T-cell (primary cell): ENCODE data around the gene OR2F2. TPM values are rescaled to one million over a fixed set of nuclear protein-coding genes. Genes with fewer than 3 reads are reported as not detected.

Experiments
- ATAC-seq, 4 experiments: fragments of 200-7000 bp in 3 of 4; fragments of 150-1000 bp in 1 of 4; cut with Tn5 transposase; replicated peaks in 1 of 4; 1 replicate in 3 of 4; 2 replicates in 1 of 4; pipeline ENCODE4 v1.10.0; 2021; ENCODE audit warnings: moderate library complexity in 3 of 4, mild to moderate bottlenecking in 2 of 4, moderate number of reproducible peaks in 1 of 4
- CTCF ChIA-PET, 2 donors: fragments of 300-600 bp; sonication (Branson Sonifier 250); formaldehyde crosslinking; loops; one replicate each; lab custom pipeline; 2022; ENCODE audit warnings: antibody characterized with exemption in 2 of 2; lab: Charles Lee
- POLR2A ChIA-PET, 2 donors: fragments of 300-600 bp; sonication (Branson Sonifier 250); formaldehyde crosslinking; loops; one replicate each; lab custom pipeline; 2022; ENCODE audit warnings: antibody characterized with exemption in 2 of 2; lab: Charles Lee
- DNase-seq, 35 experiments: peaks; one replicate each; pipeline versions ENCODE4 v3.0.0 to v3.0.0-alpha.2; 2013 to 2023
- H3K27ac ChIP-seq: one replicate; pipeline ENCODE4 v1.5.1; 2013; ENCODE audit warnings: low read length
- H3K27me3 ChIP-seq, 2 experiments: replicated peaks in 1 of 2; 1 replicate in 1 of 2; 2 replicates in 1 of 2; pipeline versions ENCODE4 v1.6.1 to v1.7.0; 2013; ENCODE audit warnings: low read length in 1 of 2, mixed read lengths in 1 of 2; ENCODE audit not compliant: control insufficient read depth in 2 of 2, insufficient read depth in 2 of 2; ENCODE audit errors: extremely low read depth in 1 of 2
- H3K36me3 ChIP-seq, 2 donors: 1 replicate in 1 of 2; 2 replicates in 1 of 2; pipeline versions ENCODE4 v1.6.1 to v1.7.0; 2013; ENCODE audit warnings: low read length in 1 of 2; ENCODE audit not compliant: control insufficient read depth in 2 of 2, insufficient read depth in 1 of 2; ENCODE audit errors: extremely low read depth in 1 of 2
- H3K4me1 ChIP-seq, 2 experiments: 1 replicate in 1 of 2; 2 replicates in 1 of 2; pipeline versions ENCODE4 v1.6.1 to v1.7.0; 2013; ENCODE audit warnings: low read length in 2 of 2, mixed read lengths in 1 of 2; ENCODE audit not compliant: insufficient read depth in 2 of 2, control insufficient read depth in 1 of 2; ENCODE audit errors: extremely low read depth in 1 of 2
- H3K4me3 ChIP-seq, 2 donors: 1 replicate in 1 of 2; 2 replicates in 1 of 2; pipeline versions ENCODE4 v1.5.1 to v1.7.0; 2013; ENCODE audit warnings: mild to moderate bottlenecking in 2 of 2, low read length in 1 of 2, moderate library complexity in 1 of 2; ENCODE audit not compliant: control insufficient read depth in 1 of 2; ENCODE audit errors: extremely low read depth in 1 of 2
- H3K9me3 ChIP-seq: 2 replicates; pipeline ENCODE4 v1.7.0; 2013
- H3K27ac Mint-ChIP-seq, 2 donors: one replicate each; pipeline ENCODE4 v1.8.0; 2020 to 2021; ENCODE audit warnings: mild to moderate bottlenecking in 2 of 2, mixed read lengths in 2 of 2
- H3K27me3 Mint-ChIP-seq, 2 donors: one replicate each; pipeline ENCODE4 v1.8.0; 2021 to 2022; ENCODE audit warnings: mixed read lengths in 2 of 2
- H3K36me3 Mint-ChIP-seq: one replicate; pipeline ENCODE4 v1.8.0; 2021; ENCODE audit warnings: mixed read lengths
- H3K4me1 Mint-ChIP-seq, 3 donors: one replicate each; pipeline ENCODE4 v1.8.0; 2020 to 2022; ENCODE audit warnings: mixed read lengths in 3 of 3, mild to moderate bottlenecking in 1 of 3
- H3K4me3 Mint-ChIP-seq, 3 donors: one replicate each; pipeline ENCODE4 v1.8.0; 2020 to 2022; ENCODE audit warnings: mild to moderate bottlenecking in 3 of 3, mixed read lengths in 3 of 3, moderate library complexity in 3 of 3
- H3K9me3 Mint-ChIP-seq, 3 donors: one replicate each; pipeline ENCODE4 v1.8.0; 2020 to 2022; ENCODE audit warnings: mixed read lengths in 3 of 3
- WGBS: methylation state at CpG from one replicate; pipeline ENCODE4 v1.1.5; 2013; ENCODE audit warnings: missing lambda C conversion rate; ENCODE audit not compliant: insufficient coverage; 5-methylcytosine and 5-hydroxymethylcytosine counted together
- total RNA-seq, 35 experiments: library from RNA in 6 of 35; stranded (reverse) in 6 of 35; fragments of 120-200 nt in 1 of 35; gene quantifications; one replicate each; pipeline versions ENCODE4 v1.2.1 to v1.2.4 and lab custom pipeline; 2013 to 2026

Gene OR2F2
- total RNA-seq, 5 donors from 2014 or later (not counting 1 experiment from before 2014, with no cell fraction given): not detected

DNA sequence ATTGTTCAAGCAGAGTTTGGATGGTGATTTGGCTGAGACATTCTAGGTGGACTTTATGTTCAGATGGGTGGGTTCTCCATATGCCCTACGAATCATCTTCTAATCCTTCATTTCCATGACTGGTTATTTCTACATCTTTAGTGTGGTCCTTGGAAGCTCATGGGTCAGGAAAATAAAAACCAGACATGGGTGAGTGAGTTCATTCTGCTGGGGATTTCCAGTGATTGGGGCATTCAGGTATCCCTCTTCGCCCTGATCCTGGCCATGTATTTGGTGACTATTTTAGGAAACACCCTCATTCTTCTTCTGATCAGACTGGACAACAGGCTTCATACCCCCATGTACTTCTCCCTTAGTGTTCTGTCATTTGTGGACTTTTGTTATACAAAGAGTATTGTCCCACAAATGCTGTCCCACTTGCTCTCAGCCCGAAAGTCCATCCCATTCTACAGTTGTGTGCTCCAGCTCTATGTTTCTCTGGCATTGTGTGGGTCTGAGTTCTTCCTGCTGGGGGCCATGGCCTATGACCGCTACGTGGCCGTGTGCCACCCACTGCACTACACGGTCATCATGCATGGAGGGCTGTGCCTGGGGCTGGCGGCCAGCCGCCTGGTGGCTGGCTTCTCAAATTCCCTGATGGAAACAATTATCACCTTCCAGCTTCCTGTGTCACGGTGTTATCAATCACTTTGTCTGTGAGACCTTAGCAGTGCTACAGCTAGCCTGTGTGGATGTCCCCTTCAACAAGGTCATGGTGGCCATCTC, 45.9 kb downstream of the OR2F2 start:
- 95% methylated on average over 8 of the region's 10 CpGs for WGBS
- Histone ChIP-seq H3K27me3 (no peaks in the 10 kb centered on the region), H3K4me3 (no peak overlapping the region), H3K27ac (no peak overlapping the region), H3K36me3 (no peaks in the 10 kb centered on the region), H3K4me1 (no peaks in the 10 kb centered on the region), H3K9me3 (no peaks in the 10 kb centered on the region)
- ATAC-seq (no peak), DNase-seq (no peak)
- CTCF ChIA-PET: no interaction called here
- POLR2A ChIA-PET: no interaction called here
- H3K4me1 Mint-ChIP-seq: no peaks in the 10 kb centered on the region
- peaks cover 4 to 5% of the 10 kb centered on the region in 2 donors for H3K27me3 Mint-ChIP-seq
- H3K9me3 Mint-ChIP-seq: no peaks in the 10 kb centered on the region
- H3K36me3 Mint-ChIP-seq: no peaks in the 10 kb centered on the region
- no peak overlapping the region for H3K27ac Mint-ChIP-seq
- no peak overlapping the region for H3K4me3 Mint-ChIP-seq

DNA sequence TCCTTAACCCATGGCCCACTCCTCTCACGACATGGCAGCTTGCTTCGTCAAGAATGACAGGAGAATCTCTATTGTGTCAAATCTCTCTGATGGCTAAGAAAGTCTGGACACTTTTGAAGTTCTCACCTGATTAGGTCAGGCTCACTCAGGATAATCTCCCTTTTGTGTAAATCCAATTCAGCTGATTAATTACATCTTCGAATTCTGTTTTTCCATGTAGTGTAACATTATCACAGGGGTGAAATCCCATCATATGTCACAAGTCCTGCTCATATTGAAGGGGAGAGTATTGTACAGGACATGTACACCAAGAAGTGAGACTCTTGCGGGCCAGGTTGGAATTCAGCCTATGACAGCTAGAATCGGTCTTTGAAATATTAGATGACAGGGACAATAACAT, 48.9 kb downstream of the OR2F2 start:
- peaks cover 1 to 13% (median 9%) of the 10 kb centered on the region in 3 donors for H3K4me1 Mint-ChIP-seq
- no peaks in the 10 kb centered on the region for H3K9me3 ChIP-seq
- H3K36me3 ChIP-seq: no peaks in the 10 kb centered on the region
- H3K4me3 ChIP-seq: no peak overlapping the region
- ATAC-seq (no peak), DNase-seq (no peak)
- H3K27ac Mint-ChIP-seq: no peak overlapping the region
- POLR2A ChIA-PET: no interaction called here
- WGBS: 80% methylated on average over 1 of the region's 5 CpGs
- H3K27me3 Mint-ChIP-seq: peaks cover 4 to 5% of the 10 kb centered on the region in 2 donors
- H3K27me3 ChIP-seq: no peaks in the 10 kb centered on the region
- peaks cover 0 to 2% of the 10 kb centered on the region in 2 experiments for H3K4me1 ChIP-seq
- no peaks in the 10 kb centered on the region for H3K36me3 Mint-ChIP-seq
- no peak overlapping the region for H3K27ac ChIP-seq
- peaks cover 0 to under 1% (median 0%) of the 10 kb centered on the region in 3 donors for H3K9me3 Mint-ChIP-seq
- H3K4me3 Mint-ChIP-seq: no peak overlapping the region
- CTCF ChIA-PET: no interaction called here

Other genes with a start within 250 kb of the OR2F2 start
- gene CTAGE6, start 177.5 kb upstream of the OR2F2 start, total RNA-seq: 1 to 10 TPM; 1.1 to 2.2 (median 1.4) TPM
- gene TCAF1, start 33.1 kb upstream of the OR2F2 start, total RNA-seq: 10 to 100 TPM; 12.9 to 15.0 (median 13.5) TPM
- gene OR2F1, start 19.6 kb downstream of the OR2F2 start, total RNA-seq: not detected
- not detected for gene OR6B1, start 65.1 kb downstream of the OR2F2 start, total RNA-seq
- not detected for gene OR2A5, start 113.7 kb downstream of the OR2F2 start, total RNA-seq
- gene OR2A25, start 134.6 kb downstream of the OR2F2 start, total RNA-seq: not detected
- gene OR2A12, start 151.0 kb downstream of the OR2F2 start, total RNA-seq: not detected
- not detected for gene OR2A2, start 174.3 kb downstream of the OR2F2 start, total RNA-seq
- not detected for gene OR2A14, start 187.9 kb downstream of the OR2F2 start, total RNA-seq
- 1 to 10 TPM in 3 of 5 donors, under 1 TPM in 2; 0.41 to 2.2 (median 1.0) TPM for gene CTAGE4, start 248.2 kb downstream of the OR2F2 start, total RNA-seq